Lung (tissue), 12 donors: Measurements from ENCODE around the gene SIN3A. TPM values are rescaled to one million over a fixed set of nuclear protein-coding genes. Genes with fewer than 3 reads are reported as not detected.

Experiments used
- ATAC-seq: fragments of 200-7000 bp; cut with Tn5 transposase; one replicate; pipeline ENCODE4 v1.9.1; 2020; ENCODE audit warnings: moderate number of reproducible peaks; ENCODE audit not compliant: insufficient read depth, low FRiP score
- DNase-seq, 3 donors: peaks; one replicate each; pipeline ENCODE4 v3.0.0-alpha.2; 2013 to 2017
- H3K27ac ChIP-seq, 2 donors: one replicate each; pipeline ENCODE4 v1.5.1; 2013; ENCODE audit warnings: mild to moderate bottlenecking in 2 of 2, moderate library complexity in 2 of 2, control low read depth in 1 of 2, inconsistent platforms in 1 of 2, low read depth in 1 of 2, low read length in 1 of 2
- H3K27me3 ChIP-seq, 3 donors: one replicate each; pipeline ENCODE4 v1.5.1; 2013; ENCODE audit warnings: low read length in 2 of 3; ENCODE audit not compliant: control insufficient read depth in 3 of 3, insufficient read depth in 3 of 3
- H3K36me3 ChIP-seq, 4 donors: one replicate each; pipeline ENCODE4 v1.5.1; 2013; ENCODE audit warnings: low read length in 4 of 4, mild to moderate bottlenecking in 1 of 4, moderate library complexity in 1 of 4; ENCODE audit not compliant: control insufficient read depth in 4 of 4, insufficient read depth in 4 of 4
- H3K4me1 ChIP-seq, 5 donors: one replicate each; pipeline ENCODE4 v1.5.1; 2013; ENCODE audit warnings: low read length in 5 of 5, mild to moderate bottlenecking in 2 of 5, moderate library complexity in 1 of 5; ENCODE audit not compliant: control insufficient read depth in 5 of 5, insufficient read depth in 5 of 5
- H3K4me3 ChIP-seq: one replicate; pipeline ENCODE4 v1.5.1; 2013; ENCODE audit warnings: mild to moderate bottlenecking, control low read depth, moderate library complexity
- H3K9ac ChIP-seq, 2 donors: one replicate each; pipeline ENCODE4 v1.5.1; 2013; ENCODE audit warnings: low read length in 2 of 2, control low read depth in 1 of 2; ENCODE audit not compliant: insufficient read depth in 1 of 2
- H3K9me3 ChIP-seq, 4 donors: one replicate each; pipeline ENCODE4 v1.5.1; 2013; ENCODE audit warnings: low read length in 3 of 4, mild to moderate bottlenecking in 1 of 4, moderate library complexity in 1 of 4; ENCODE audit not compliant: control insufficient read depth in 4 of 4, insufficient read depth in 3 of 4
- WGBS, 2 donors: extraction: QIAGEN DNeasy Blood & Tissue Kit; methylation state at CpG; one replicate each; pipeline ENCODE4 v1.1.7; 2013; 5-methylcytosine and 5-hydroxymethylcytosine counted together
- polyA plus RNA-seq, 2 donors: library from polyadenylated mRNA; stranded (reverse); fragments of 200-250 nt; gene quantifications; one replicate each; pipeline ENCODE4 v1.2.1, GENCODE V29; 2013
- total RNA-seq, 2 donors: library from RNA; depleted of rRNA in 1 of 2; stranded (reverse); fragments of >200 nt in 1 of 2; gene quantifications; one replicate each; pipeline ENCODE4 v1.2.1, GENCODE V29; 2014 to 2021
- TF ChIP-seq, protein P1 (sequence below): IDR thresholded peaks from 2 replicates; pipeline ENCODE4 v1.5.1; 2012; ENCODE audit warnings: mild to moderate bottlenecking; ENCODE audit errors: control extremely low read depth, extremely low read depth
- donor health status: control.
- donor health status: control.
- donor health status: Bipolar disorder and iron deficiency.
- donor health status: healthy.
- donor health status: DM: yes; HTN: yes; CAD: no.

The SIN3A gene
- total and polyA plus RNA-seq, 4 donors: 9.8 to 86.1 (median 43.0) TPM

DNA sequence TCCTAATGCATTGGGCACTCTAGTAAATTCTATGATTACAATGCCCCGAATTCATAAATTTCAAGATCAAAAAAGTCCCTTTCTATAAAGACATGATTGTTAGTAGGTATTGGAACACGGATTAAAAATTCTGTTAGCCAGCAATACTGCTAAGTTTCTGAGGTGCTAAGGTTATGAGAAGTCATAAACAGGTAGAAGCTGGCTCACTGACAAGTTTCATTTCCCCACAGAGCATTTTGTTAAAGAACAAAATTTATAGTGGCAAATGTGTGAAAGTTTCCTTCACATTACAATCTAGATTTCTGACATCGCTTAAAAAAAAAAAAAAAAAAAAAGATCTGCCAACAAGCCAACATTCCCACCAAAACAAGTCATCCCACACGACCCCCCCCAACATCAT, 70.7 kb downstream of the SIN3A start:
- ATAC-seq (no peak), DNase-seq (no peak)
- Histone ChIP-seq H3K4me3 (no peak overlapping the region), H3K27me3 (no peaks in the 10 kb centered on the region), H3K27ac (no peak overlapping the region), H3K9ac (no peak overlapping the region), H3K9me3 (no peaks in the 10 kb centered on the region), H3K4me1 (no peaks in the 10 kb centered on the region), H3K36me3 (peaks cover 20 to 38% (median 28%) of the 10 kb centered on the region in 4 donors)
- 92 to 94% methylated on average over 4 of the region's 4 CpGs for WGBS, 2 donors
- TF ChIP-seq, protein P1, sequence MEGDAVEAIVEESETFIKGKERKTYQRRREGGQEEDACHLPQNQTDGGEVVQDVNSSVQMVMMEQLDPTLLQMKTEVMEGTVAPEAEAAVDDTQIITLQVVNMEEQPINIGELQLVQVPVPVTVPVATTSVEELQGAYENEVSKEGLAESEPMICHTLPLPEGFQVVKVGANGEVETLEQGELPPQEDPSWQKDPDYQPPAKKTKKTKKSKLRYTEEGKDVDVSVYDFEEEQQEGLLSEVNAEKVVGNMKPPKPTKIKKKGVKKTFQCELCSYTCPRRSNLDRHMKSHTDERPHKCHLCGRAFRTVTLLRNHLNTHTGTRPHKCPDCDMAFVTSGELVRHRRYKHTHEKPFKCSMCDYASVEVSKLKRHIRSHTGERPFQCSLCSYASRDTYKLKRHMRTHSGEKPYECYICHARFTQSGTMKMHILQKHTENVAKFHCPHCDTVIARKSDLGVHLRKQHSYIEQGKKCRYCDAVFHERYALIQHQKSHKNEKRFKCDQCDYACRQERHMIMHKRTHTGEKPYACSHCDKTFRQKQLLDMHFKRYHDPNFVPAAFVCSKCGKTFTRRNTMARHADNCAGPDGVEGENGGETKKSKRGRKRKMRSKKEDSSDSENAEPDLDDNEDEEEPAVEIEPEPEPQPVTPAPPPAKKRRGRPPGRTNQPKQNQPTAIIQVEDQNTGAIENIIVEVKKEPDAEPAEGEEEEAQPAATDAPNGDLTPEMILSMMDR: no peak

DNA sequence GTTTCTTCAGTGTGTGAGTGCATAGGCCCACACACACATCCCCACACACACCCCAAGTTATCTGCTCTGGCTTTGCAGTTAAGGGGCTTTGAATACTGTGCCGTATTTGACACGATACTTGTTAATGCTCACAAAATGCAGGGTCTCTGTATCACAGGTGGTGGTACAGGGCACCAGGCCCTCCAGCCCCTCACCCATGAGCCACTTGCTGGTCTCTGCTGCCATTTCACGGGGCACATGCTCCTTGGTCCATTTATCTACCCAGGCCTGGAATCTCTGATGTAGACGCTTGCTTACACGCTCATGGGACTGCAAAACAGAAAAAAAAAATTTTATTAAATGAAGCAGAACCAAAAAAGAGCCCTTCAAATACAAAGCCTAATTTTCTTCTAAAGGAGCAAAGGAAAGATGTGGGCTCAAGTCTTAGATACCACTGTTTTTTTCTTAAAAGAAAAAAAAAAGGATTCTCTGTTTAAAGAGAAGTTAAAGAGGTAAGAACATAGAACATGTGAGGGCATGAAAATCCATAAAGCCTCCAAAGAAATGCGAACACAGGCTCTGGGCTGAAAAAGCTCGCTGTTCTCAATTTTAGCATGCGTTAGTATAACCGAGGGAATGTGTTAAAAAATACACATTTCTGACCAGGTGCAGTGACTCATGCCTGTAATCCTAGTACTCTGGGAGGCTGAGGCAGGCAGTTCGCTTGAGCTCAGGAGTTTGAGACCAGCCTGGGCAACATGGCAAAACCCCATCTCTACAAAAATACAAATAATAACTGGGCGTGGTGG, 79.4 kb downstream of the SIN3A start:
- Histone ChIP-seq H3K9ac (no peak overlapping the region), H3K9me3 (no peaks in the 10 kb centered on the region), H3K4me3 (no peak overlapping the region), H3K36me3 (peaks cover 22 to 44% (median 35%) of the 10 kb centered on the region in 4 donors), H3K27ac (no peak overlapping the region), H3K27me3 (no peaks in the 10 kb centered on the region), H3K4me1 (peaks cover 5 to 16% (median 7%) of the 10 kb centered on the region in 5 donors)
- ATAC-seq (no peak), DNase-seq (no peak)
- WGBS, 2 donors: 97% methylated on average over 11 of the region's 11 CpGs
- TF ChIP-seq, protein P1: no peak

DNA sequence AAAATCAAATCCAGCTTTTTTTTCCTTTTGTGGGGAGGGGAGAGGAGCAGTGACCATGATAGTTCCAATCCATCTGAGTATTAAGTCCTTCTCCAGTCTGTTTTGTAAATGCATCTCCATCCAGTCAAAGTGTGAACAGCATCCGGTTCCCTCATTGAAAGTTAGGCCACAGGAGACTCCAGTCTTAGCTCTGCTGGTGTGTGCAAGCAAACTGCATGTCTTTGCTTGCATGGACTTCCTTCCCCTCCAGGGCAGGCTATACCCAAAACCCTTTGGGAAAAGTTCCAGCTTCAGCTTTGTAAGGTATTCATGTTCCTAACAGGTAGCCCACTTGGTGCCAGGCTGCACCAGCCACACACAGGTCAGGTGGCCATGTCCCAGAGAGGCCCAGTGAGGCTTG, 80.0 kb downstream of the SIN3A start:
- WGBS, 2 donors: 90 to 94% methylated on average over 1 of the region's 1 CpG
- TF ChIP-seq, protein P1: no peak
- no peak for ATAC-seq
- H3K9ac ChIP-seq: no peak overlapping the region
- no peaks in the 10 kb centered on the region for H3K9me3 ChIP-seq
- H3K27ac ChIP-seq: no peak overlapping the region
- no peak overlapping the region for H3K4me3 ChIP-seq
- no peak for DNase-seq
- H3K36me3 ChIP-seq: peaks cover 26 to 41% (median 33%) of the 10 kb centered on the region in 4 donors
- H3K27me3 ChIP-seq: no peaks in the 10 kb centered on the region
- peaks cover 5 to 16% (median 7%) of the 10 kb centered on the region in 5 donors for H3K4me1 ChIP-seq
